Testis (tissue), 3 donors: ENCODE results near the gene FARP1. TPM values are rescaled to one million over a fixed set of nuclear protein-coding genes. Genes with fewer than 3 reads are reported as not detected.

Experiments used
- DNase-seq: peaks from one replicate; pipeline ENCODE4 v3.0.0-alpha.2; 2019
- H3K27ac ChIP-seq, 2 donors: fragments of 200-600 bp; sonication (generic); one replicate each; pipeline ENCODE4 v1.5.1; 2019
- H3K27me3 ChIP-seq: fragments of 200-600 bp; sonication (generic); one replicate; pipeline ENCODE4 v1.5.1; 2019
- H3K36me3 ChIP-seq: fragments of 200-600 bp; sonication (generic); one replicate; pipeline ENCODE4 v1.5.1; 2017; ENCODE audit warnings: low read depth; ENCODE audit errors: missing control alignments
- H3K4me1 ChIP-seq: fragments of 200-600 bp; sonication (generic); one replicate; pipeline ENCODE4 v1.5.1; 2019
- H3K4me3 ChIP-seq, 2 donors: fragments of 200-600 bp; sonication (generic); one replicate each; pipeline ENCODE4 v1.5.1; 2017 to 2019
- H3K9me3 ChIP-seq: fragments of 200-600 bp; sonication (generic); one replicate; pipeline ENCODE4 v1.5.1; 2017
- CTCF ChIP-seq, 3 experiments: fragments of 450-650 bp in 2 of 3; fragments of 200-600 bp in 1 of 3; sonication (generic) in 1 of 3; IDR thresholded peaks; one replicate each; pipeline ENCODE4 v1.5.1; 2016 to 2019; ENCODE audit warnings: antibody characterized with exemption in 3 of 3, mild to moderate bottlenecking in 2 of 3, moderate library complexity in 1 of 3
- POLR2A ChIP-seq: fragments of 450-650 bp; IDR thresholded peaks from one replicate; pipeline ENCODE4 v1.6.1; 2017; ENCODE audit warnings: antibody characterized with exemption, mild to moderate bottlenecking, moderate library complexity
- WGBS, 2 donors: methylation state at CpG; one replicate each; pipeline ENCODE4 v1.1.5; 2018; 5-methylcytosine and 5-hydroxymethylcytosine counted together
- intact Hi-C: fragments of 100-400 bp; cut with DNase I; formaldehyde crosslinking; loops from one replicate; pipeline ENCODE4 v1.15.1; 2023; ENCODE audit warnings: low total_unique reads
- polyA plus RNA-seq: library from polyadenylated mRNA; stranded (reverse); fragments of 350-450 nt; fragmentation: Illumina TruSeq; extraction: RNeasy Lipid Tissue Mini Kit (QIAGEN cat#74804); gene quantifications from one replicate; pipeline ENCODE4 v1.2.3, GENCODE V29; 2014; ENCODE audit warnings: low read depth, low replicate concordance; ENCODE audit not compliant: insufficient read depth
- total RNA-seq, 2 donors: library from RNA; depleted of rRNA; stranded (reverse); fragments of >200 nt; gene quantifications; one replicate each; pipeline ENCODE4 v1.2.3, GENCODE V29; 2016

Gene FARP1
- total and polyA plus RNA-seq, 3 donors from 2014 or later, result 54.0 to 130 (median 69.1) TPM

GRCh38 chr13:98471934-98472333, 329.0 kb downstream of the FARP1 start:
- no peaks in the 10 kb centered on the region for H3K9me3 ChIP-seq
- peak; percentile 76 for DNase-seq
- H3K27me3 ChIP-seq, result no peaks in the 10 kb centered on the region
- 80 to 85% methylated on average over 10 of the region's 10 CpGs for WGBS, 2 donors
- TF ChIP-seq CTCF (IDR thresholded peaks at IDR 0.05) (no peak), POLR2A (no peak)
- H3K36me3 ChIP-seq, result no peaks in the 10 kb centered on the region
- intact Hi-C loops, result loop anchor here (10.0 kb wide), 1 partner anchor 103 kb away; the partner anchor contains the start of gene STK24
- peaks cover 17% of the 10 kb centered on the region for H3K4me1 ChIP-seq
- H3K4me3 ChIP-seq, result no peak overlapping the region
- no peak overlapping the region for H3K27ac ChIP-seq

DNA sequence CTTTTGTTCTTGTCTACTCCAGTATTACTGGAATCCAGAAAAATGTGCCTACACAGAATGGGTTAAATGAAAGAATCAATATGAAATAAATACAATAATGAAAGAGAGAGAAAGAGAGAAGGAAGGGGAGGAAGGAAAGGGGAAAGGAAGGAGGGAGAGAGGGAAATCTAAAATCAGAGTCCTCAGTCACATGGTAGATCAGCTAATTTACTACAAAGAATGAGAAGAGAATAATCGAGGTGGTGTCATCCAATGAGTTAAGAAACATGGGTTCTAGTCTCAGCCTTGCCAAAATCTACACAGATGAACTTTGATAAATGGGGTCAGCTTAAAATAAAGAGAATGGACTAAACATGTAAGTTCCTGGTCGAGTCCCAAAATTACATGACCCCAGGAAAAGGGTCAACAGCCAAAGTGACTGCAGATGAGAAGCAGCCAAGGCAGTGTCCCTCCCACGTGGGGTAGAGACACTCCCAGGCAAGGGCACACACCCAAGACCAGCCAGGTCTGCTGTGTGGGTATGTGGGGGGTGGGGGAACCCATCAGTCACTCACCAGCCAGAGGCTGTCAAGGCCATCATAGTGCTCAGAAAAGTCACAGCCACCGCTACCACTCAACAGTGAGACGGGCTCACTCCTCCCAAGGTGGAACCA, 330.4 kb downstream of the FARP1 start:
- Histone ChIP-seq H3K27me3 (no peaks in the 10 kb centered on the region), H3K36me3 (no peaks in the 10 kb centered on the region), H3K4me1 (peaks cover 23% of the 10 kb centered on the region), H3K27ac (no peak overlapping the region), H3K9me3 (no peaks in the 10 kb centered on the region), H3K4me3 (no peak overlapping the region)
- intact Hi-C loops, result loop anchor here (10.0 kb wide), 1 partner anchor 102 kb away; the partner anchor contains the start of gene STK24
- 51 to 72% methylated on average over 3 to 5 of the region's 5 CpGs for WGBS, 2 donors
- DNase-seq, result no peak
- TF ChIP-seq POLR2A (no peak), CTCF (IDR thresholded peaks at IDR 0.05) (no peak)

GRCh38 chr13:98473788-98474144, 330.9 kb downstream of the FARP1 start:
- TF ChIP-seq POLR2A, result no peak
- no peak for TF ChIP-seq CTCF (IDR thresholded peaks at IDR 0.05)
- Histone ChIP-seq H3K4me3 (no peak overlapping the region), H3K9me3 (no peaks in the 10 kb centered on the region), H3K27ac (no peak overlapping the region), H3K27me3 (no peaks in the 10 kb centered on the region), H3K36me3 (no peaks in the 10 kb centered on the region), H3K4me1 (peaks cover 26% of the 10 kb centered on the region)
- DNase-seq, result no peak
- intact Hi-C loops, result loop anchor here (10.0 kb wide), 1 partner anchor 101 kb away; the partner anchor contains the start of gene STK24
- 74 to 75% methylated on average over 7 of the region's 7 CpGs for WGBS, 2 donors

GRCh38 chr13:98474292-98474691, 331.4 kb downstream of the FARP1 start:
- no peak overlapping the region for H3K27ac ChIP-seq
- WGBS, 2 donors, result 91 to 93% methylated on average over 6 to 10 of the region's 10 CpGs
- H3K4me1 ChIP-seq, result peaks cover 26% of the 10 kb centered on the region
- no peak for DNase-seq
- no peaks in the 10 kb centered on the region for H3K27me3 ChIP-seq
- TF ChIP-seq CTCF (IDR thresholded peaks at IDR 0.05), result no peak
- no peak for TF ChIP-seq POLR2A
- no peaks in the 10 kb centered on the region for H3K9me3 ChIP-seq
- H3K4me3 ChIP-seq, result no peak overlapping the region
- intact Hi-C loops, result loop anchor here (10.0 kb wide), 1 partner anchor 101 kb away; the partner anchor contains the start of gene STK24
- no peaks in the 10 kb centered on the region for H3K36me3 ChIP-seq

DNA sequence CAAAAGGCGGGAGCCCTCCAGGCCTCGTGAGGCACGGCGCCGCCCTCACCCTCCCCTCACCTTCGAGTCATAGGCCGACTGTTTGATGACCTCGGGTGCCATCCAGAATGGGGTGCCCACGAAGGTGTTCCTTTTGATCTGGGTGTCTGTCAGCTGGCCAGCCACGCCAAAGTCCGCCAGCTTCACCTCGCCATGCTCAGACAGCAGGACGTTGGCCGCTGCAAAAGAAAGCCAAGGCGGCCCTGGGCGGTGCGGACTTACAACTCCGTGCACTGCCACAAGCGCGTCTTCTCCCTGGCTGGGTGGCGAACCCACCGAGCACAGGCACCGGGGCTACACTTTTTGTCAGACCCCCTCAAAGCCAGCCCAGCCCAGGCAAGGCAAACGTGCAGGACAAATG, 331.9 kb downstream of the FARP1 start:
- no peak for DNase-seq
- H3K4me1 ChIP-seq, result peaks cover 26% of the 10 kb centered on the region
- no peak overlapping the region for H3K27ac ChIP-seq
- 93 to 94% methylated on average over 23 to 24 of the region's 24 CpGs for WGBS, 2 donors
- TF ChIP-seq CTCF (IDR thresholded peaks at IDR 0.05) (no peak), POLR2A (no peak)
- H3K9me3 ChIP-seq, result no peaks in the 10 kb centered on the region
- no peaks in the 10 kb centered on the region for H3K36me3 ChIP-seq
- intact Hi-C loops, result loop anchor here (10.0 kb wide), 1 partner anchor 100 kb away; the partner anchor contains the start of gene STK24
- H3K4me3 ChIP-seq, result no peak overlapping the region
- no peaks in the 10 kb centered on the region for H3K27me3 ChIP-seq
